ENCODE measurements around the gene NSF.
A peak's percentile ranks its signal among the peaks of the same experiment; 100 is the strongest.

The NSF gene

GRCh38 chr17:46776298-46777005, 186.0 kb downstream of the NSF start:
- peaks cover 24% of the 10 kb centered on the region for H3K79me1 ChIP-seq (ENCODE audit: low read length)
- no peak overlapping the region for H3K4ac ChIP-seq (ENCODE audit: low read depth, low read length)
- no peak overlapping the region for H4K8ac ChIP-seq (ENCODE audit: low read depth, low read length)
- H3K9ac ChIP-seq (ENCODE audit: low read length): no peak overlapping the region
- no peak overlapping the region for H4K5ac ChIP-seq (ENCODE audit: low read length)
- H2BK120ac ChIP-seq (ENCODE audit: low read depth, low read length): no peak overlapping the region
- no CpG with 5 or more reads among the region's 12 CpGs for WGBS (ENCODE audit: extremely low coverage, insufficient coverage, low lambda C conversion rate)
- no peak overlapping the region for H3K4me2 ChIP-seq (ENCODE audit: low read length)
- H2AK5ac ChIP-seq (ENCODE audit: low read length): no peak overlapping the region
- H2BK5ac ChIP-seq (ENCODE audit: low read length): no peak overlapping the region
- no peak overlapping the region for H3K23ac ChIP-seq (ENCODE audit: low read length)
- H3K27ac ChIP-seq (ENCODE audit: low read depth, low read length): no peak overlapping the region
- H3K4me1 ChIP-seq (ENCODE audit: control insufficient read depth, low read depth, low read length): peaks cover 28% of the 10 kb centered on the region
- H3K36me3 ChIP-seq (ENCODE audit: control insufficient read depth, insufficient read depth, low read length): no peaks in the 10 kb centered on the region
- no peak overlapping the region for H3K18ac ChIP-seq (ENCODE audit: low read length)
- DNase-seq: no peak
- H2BK15ac ChIP-seq (replicated peaks; ENCODE audit: low read depth): no peak overlapping the region
- peaks cover 24% of the 10 kb centered on the region for H3K79me2 ChIP-seq (ENCODE audit: control insufficient read depth, insufficient read depth, low read length)
- no peak overlapping the region for H3K56ac ChIP-seq (ENCODE audit: low read length)
- no peak overlapping the region for H3K4me3 ChIP-seq (ENCODE audit: low read length)
- H3K27me3 ChIP-seq (ENCODE audit: insufficient read depth, low read length, poor library complexity): no peaks in the 10 kb centered on the region

- no peak overlapping the region for H3K4me3 ChIP-seq (ENCODE audit: low read length)
- peaks cover 31% of the 10 kb centered on the region for H3K79me1 ChIP-seq (ENCODE audit: low read length)
- H3K27me3 ChIP-seq (ENCODE audit: insufficient read depth, low read length, poor library complexity): no peaks in the 10 kb centered on the region
- H2AK5ac ChIP-seq (ENCODE audit: low read length): no peak overlapping the region
- H3K4me2 ChIP-seq (ENCODE audit: low read length): no peak overlapping the region
- peak; percentile 71 for DNase-seq
- H3K4ac ChIP-seq (ENCODE audit: low read depth, low read length): no peak overlapping the region
- no peak overlapping the region for H4K5ac ChIP-seq (ENCODE audit: low read length)
- no peak overlapping the region for H3K23ac ChIP-seq (ENCODE audit: low read length)
- H3K27ac ChIP-seq (ENCODE audit: low read depth, low read length): no peak overlapping the region
- H3K9ac ChIP-seq (ENCODE audit: low read length): no peak overlapping the region
- no peak overlapping the region for H2BK5ac ChIP-seq (ENCODE audit: low read length)
- no peak overlapping the region for H2BK15ac ChIP-seq (replicated peaks; ENCODE audit: low read depth)
- H3K4me1 ChIP-seq (ENCODE audit: control insufficient read depth, low read depth, low read length): peaks cover 25% of the 10 kb centered on the region
- H2BK120ac ChIP-seq (ENCODE audit: low read depth, low read length): no peak overlapping the region
- H3K18ac ChIP-seq (ENCODE audit: low read length): no peak overlapping the region
- no CpG with 5 or more reads among the region's 23 CpGs for WGBS (ENCODE audit: extremely low coverage, insufficient coverage, low lambda C conversion rate)
- H3K79me2 ChIP-seq (ENCODE audit: control insufficient read depth, insufficient read depth, low read length): peaks cover 26% of the 10 kb centered on the region
- no peak overlapping the region for H4K8ac ChIP-seq (ENCODE audit: low read depth, low read length)
- H3K56ac ChIP-seq (ENCODE audit: low read length): no peak overlapping the region
- peaks cover 2% of the 10 kb centered on the region for H3K36me3 ChIP-seq (ENCODE audit: control insufficient read depth, insufficient read depth, low read length)
These were observed 187.8 kb downstream of the NSF start for GRCh38 chr17:46777943-46778915.

- H3K27me3 ChIP-seq (ENCODE audit: insufficient read depth, low read length, poor library complexity): no peaks in the 10 kb centered on the region
- H3K27ac ChIP-seq (ENCODE audit: low read depth, low read length): no peak overlapping the region
- no peak overlapping the region for H2BK15ac ChIP-seq (replicated peaks; ENCODE audit: low read depth)
- H3K4me3 ChIP-seq (ENCODE audit: low read length): no peak overlapping the region
- DNase-seq: no peak
- peaks cover 2% of the 10 kb centered on the region for H3K36me3 ChIP-seq (ENCODE audit: control insufficient read depth, insufficient read depth, low read length)
- no peak overlapping the region for H3K4ac ChIP-seq (ENCODE audit: low read depth, low read length)
- no CpG with 5 or more reads among the region's 5 CpGs for whole genome bisulfite sequencing (ENCODE audit: extremely low coverage, insufficient coverage, low lambda C conversion rate)
- H3K23ac ChIP-seq (ENCODE audit: low read length): no peak overlapping the region
- H3K4me1 ChIP-seq (ENCODE audit: control insufficient read depth, low read depth, low read length): peaks cover 11% of the 10 kb centered on the region
- no peak overlapping the region for H2BK5ac ChIP-seq (ENCODE audit: low read length)
- peaks cover 40% of the 10 kb centered on the region for H3K79me1 ChIP-seq (ENCODE audit: low read length)
- no peak overlapping the region for H2AK5ac ChIP-seq (ENCODE audit: low read length)
- peaks cover 28% of the 10 kb centered on the region for H3K79me2 ChIP-seq (ENCODE audit: control insufficient read depth, insufficient read depth, low read length)
- no peak overlapping the region for H3K4me2 ChIP-seq (ENCODE audit: low read length)
- H4K8ac ChIP-seq (ENCODE audit: low read depth, low read length): no peak overlapping the region
- H3K18ac ChIP-seq (ENCODE audit: low read length): no peak overlapping the region
- no peak overlapping the region for H4K5ac ChIP-seq (ENCODE audit: low read length)
- H3K56ac ChIP-seq (ENCODE audit: low read length): peak overlapping the region; percentile 34
- no peak overlapping the region for H2BK120ac ChIP-seq (ENCODE audit: low read depth, low read length)
- H3K9ac ChIP-seq (ENCODE audit: low read length): peak overlapping the region; percentile 6
These were observed 189.5 kb downstream of the NSF start for GRCh38 chr17:46780003-46780373.

- Histone ChIP-seq H4K8ac (ENCODE audit: low read depth, low read length) (no peak overlapping the region), H3K79me1 (ENCODE audit: low read length) (peaks cover 34% of the 10 kb centered on the region), H3K4me1 (ENCODE audit: control insufficient read depth, low read depth, low read length) (peaks cover 23% of the 10 kb centered on the region), H2BK15ac (replicated peaks; ENCODE audit: low read depth) (no peak overlapping the region), H3K27me3 (ENCODE audit: insufficient read depth, low read length, poor library complexity) (no peaks in the 10 kb centered on the region), H4K5ac (ENCODE audit: low read length) (no peak overlapping the region), H3K9ac (ENCODE audit: low read length) (peak overlapping the region; percentile 31), H2AK5ac (ENCODE audit: low read length) (peak overlapping the region; percentile 40), H3K56ac (ENCODE audit: low read length) (peak overlapping the region; percentile 70), H3K4me2 (ENCODE audit: low read length) (no peak overlapping the region), H3K18ac (ENCODE audit: low read length) (no peak overlapping the region), H3K4me3 (ENCODE audit: low read length) (no peak overlapping the region), H3K4ac (ENCODE audit: low read depth, low read length) (no peak overlapping the region), H2BK120ac (ENCODE audit: low read depth, low read length) (no peak overlapping the region), H3K23ac (ENCODE audit: low read length) (no peak overlapping the region), H3K79me2 (ENCODE audit: control insufficient read depth, insufficient read depth, low read length) (peaks cover 26% of the 10 kb centered on the region), H3K27ac (ENCODE audit: low read depth, low read length) (no peak overlapping the region), H2BK5ac (ENCODE audit: low read length) (peak overlapping the region; percentile 71), H3K36me3 (ENCODE audit: control insufficient read depth, insufficient read depth, low read length) (peaks cover 2% of the 10 kb centered on the region)
- peak; percentile 81 for DNase-seq
- WGBS (ENCODE audit: extremely low coverage, insufficient coverage, low lambda C conversion rate): no CpG with 5 or more reads among the region's 9 CpGs
These were observed 191.9 kb downstream of the NSF start for GRCh38 chr17:46782250-46782953.

GRCh38 chr17:46783031-46783593, 192.6 kb downstream of the NSF start:
- H4K8ac ChIP-seq (ENCODE audit: low read depth, low read length): no peak overlapping the region
- H3K27me3 ChIP-seq (ENCODE audit: insufficient read depth, low read length, poor library complexity): no peaks in the 10 kb centered on the region
- peak overlapping the region; percentile 22 for H2AK5ac ChIP-seq (ENCODE audit: low read length)
- H3K23ac ChIP-seq (ENCODE audit: low read length): no peak overlapping the region
- H2BK15ac ChIP-seq (replicated peaks; ENCODE audit: low read depth): no peak overlapping the region
- DNase-seq: no peak
- peaks cover 27% of the 10 kb centered on the region for H3K79me1 ChIP-seq (ENCODE audit: low read length)
- peaks cover 23% of the 10 kb centered on the region for H3K79me2 ChIP-seq (ENCODE audit: control insufficient read depth, insufficient read depth, low read length)
- peaks cover 2% of the 10 kb centered on the region for H3K36me3 ChIP-seq (ENCODE audit: control insufficient read depth, insufficient read depth, low read length)
- no peak overlapping the region for H3K4me3 ChIP-seq (ENCODE audit: low read length)
- H3K27ac ChIP-seq (ENCODE audit: low read depth, low read length): no peak overlapping the region
- peaks cover 24% of the 10 kb centered on the region for H3K4me1 ChIP-seq (ENCODE audit: control insufficient read depth, low read depth, low read length)
- no peak overlapping the region for H3K4me2 ChIP-seq (ENCODE audit: low read length)
- no peak overlapping the region for H3K4ac ChIP-seq (ENCODE audit: low read depth, low read length)
- no peak overlapping the region for H3K18ac ChIP-seq (ENCODE audit: low read length)
- no CpG with 5 or more reads among the region's 7 CpGs for WGBS (ENCODE audit: extremely low coverage, insufficient coverage, low lambda C conversion rate)
- H3K56ac ChIP-seq (ENCODE audit: low read length): peak overlapping the region; percentile 28
- peak overlapping the region; percentile 15 for H2BK5ac ChIP-seq (ENCODE audit: low read length)
- H4K5ac ChIP-seq (ENCODE audit: low read length): no peak overlapping the region
- no peak overlapping the region for H2BK120ac ChIP-seq (ENCODE audit: low read depth, low read length)
- peak overlapping the region; percentile 10 for H3K9ac ChIP-seq (ENCODE audit: low read length)
